Peyer's patch (tissue), 4 donors: Measurements from ENCODE around the gene SRRM2. TPM values are rescaled to one million over a fixed set of nuclear protein-coding genes. Genes with fewer than 3 reads are reported as not detected.

Source experiments
- DNase-seq, 3 donors: peaks; one replicate each; pipeline ENCODE4 v3.0.0-alpha.2; 2017 to 2019
- H3K27ac ChIP-seq, 4 donors: fragments of 200-600 bp; sonication (generic); one replicate each; pipeline ENCODE4 v1.5.1; 2016 to 2019
- H3K27me3 ChIP-seq, 2 donors: fragments of 200-600 bp; sonication (generic); one replicate each; pipeline ENCODE4 v1.5.1; 2019
- H3K36me3 ChIP-seq, 3 donors: fragments of 200-600 bp; sonication (generic); one replicate each; pipeline ENCODE4 v1.5.1; 2016 to 2019
- H3K4me1 ChIP-seq, 4 donors: fragments of 200-600 bp; sonication (generic); one replicate each; pipeline ENCODE4 v1.5.1; 2016 to 2019
- H3K4me3 ChIP-seq, 4 donors: fragments of 200-600 bp; sonication (generic); 1 replicate in 3 of 4; 2 replicates in 1 of 4; pipeline ENCODE4 v1.5.1; 2016 to 2019; ENCODE audit warnings: mild to moderate bottlenecking in 1 of 4
- H3K9me3 ChIP-seq, 4 donors: fragments of 200-600 bp; sonication (generic); one replicate each; pipeline ENCODE4 v1.5.1; 2016 to 2019; ENCODE audit warnings: mild to moderate bottlenecking in 1 of 4
- CTCF ChIP-seq, 6 experiments: fragments of 450-650 bp in 4 of 6; fragments of 200-600 bp in 2 of 6; sonication (generic) in 1 of 6; IDR thresholded peaks; one replicate each; pipeline ENCODE4 v1.5.1; 2017 to 2019; ENCODE audit warnings: antibody characterized with exemption in 6 of 6, mild to moderate bottlenecking in 3 of 6, moderate library complexity in 1 of 6
- POLR2A ChIP-seq, 2 donors: fragments of 450-650 bp; IDR thresholded peaks; one replicate each; pipeline ENCODE4 v1.5.1; 2017; ENCODE audit warnings: antibody characterized with exemption in 2 of 2, mild to moderate bottlenecking in 2 of 2, moderate library complexity in 2 of 2
- total RNA-seq, 4 donors: library from RNA; depleted of rRNA; stranded (reverse); fragments of >200 nt; gene quantifications; one replicate each; pipeline ENCODE4 v1.1.0, GENCODE V29; 2016

Gene SRRM2
- total RNA-seq, 4 donors from 2014 or later: 683 to 3,742 (median 1,673) TPM

GRCh38 chr16:2775765-2776499 lies 23.5 kb downstream of the SRRM2 start:
- peak overlapping the region; percentile 67 to 98 (median 89) for H3K4me3 ChIP-seq
- H3K4me1 ChIP-seq: peaks cover 0 to 22% (median 16%) of the 10 kb centered on the region in 4 donors
- peak in 1 of 3 donors; percentile 33 for DNase-seq
- no peaks in the 10 kb centered on the region for H3K9me3 ChIP-seq
- H3K27ac ChIP-seq: peak overlapping the region in 2 of 4 donors; percentile 91 to 100
- H3K36me3 ChIP-seq: peaks cover 0 to 41% (median 0%) of the 10 kb centered on the region in 3 donors
- TF ChIP-seq POLR2A (IDR thresholded peaks at IDR 0.05) (no peak), CTCF (IDR thresholded peaks at IDR 0.05) (no peak)
- no peaks in the 10 kb centered on the region for H3K27me3 ChIP-seq

GRCh38 chr16:2776500-2777139 lies 24.2 kb downstream of the SRRM2 start:
- Histone ChIP-seq H3K36me3 (peaks cover 0 to 35% (median 0%) of the 10 kb centered on the region in 3 donors), H3K4me3 (peak overlapping the region; percentile 67 to 98 (median 89)), H3K4me1 (peaks cover 0 to 22% (median 16%) of the 10 kb centered on the region in 4 donors), H3K9me3 (no peaks in the 10 kb centered on the region), H3K27ac (peak overlapping the region; percentile 91 to 100 (median 99)), H3K27me3 (no peaks in the 10 kb centered on the region)
- DNase-seq: peak in 1 of 3 donors; percentile 62
- TF ChIP-seq CTCF (IDR thresholded peaks at IDR 0.05) (no peak), POLR2A (IDR thresholded peaks at IDR 0.05) (no peak)

GRCh38 chr16:2777231-2777902 lies 24.9 kb downstream of the SRRM2 start, which contains the start of gene ELOB:
ELOB (minus strand) TSS chr16:2777280; CDS start chr16:2777239, 41 bp downstream.
- TF ChIP-seq CTCF (IDR thresholded peaks at IDR 0.05) (no peak), POLR2A (IDR thresholded peaks at IDR 0.05) (peak; percentile 48 to 73)
- no peaks in the 10 kb centered on the region for H3K9me3 ChIP-seq
- peak within 1 kb of the TSS; percentile 67 to 98 (median 89) for H3K4me3 ChIP-seq
- peak; percentile 82 to 93 (median 93) for DNase-seq
- H3K27ac ChIP-seq: peak within 1 kb of the TSS; percentile 91 to 100 (median 99)
- H3K27me3 ChIP-seq: no peaks in the 10 kb centered on the region
- H3K4me1 ChIP-seq: peaks cover 0 to 22% (median 16%) of the 10 kb centered on the region in 4 donors
- peaks cover 0 to 27% (median 0%) of the 10 kb centered on the region in 3 donors for H3K36me3 ChIP-seq

- H3K4me1 ChIP-seq: peaks cover 0 to 22% (median 16%) of the 10 kb centered on the region in 4 donors
- H3K27ac ChIP-seq: peak overlapping the region; percentile 91 to 100 (median 99)
- peak in 2 of 3 donors; percentile 38 to 69 for DNase-seq
- TF ChIP-seq CTCF (IDR thresholded peaks at IDR 0.05): no peak
- TF ChIP-seq POLR2A (IDR thresholded peaks at IDR 0.05): peak in 1 of 2 donors; percentile 9
- H3K27me3 ChIP-seq: no peaks in the 10 kb centered on the region
- H3K9me3 ChIP-seq: no peaks in the 10 kb centered on the region
- H3K36me3 ChIP-seq: peaks cover 0 to 20% (median 0%) of the 10 kb centered on the region in 3 donors
- peak overlapping the region; percentile 67 to 98 (median 89) for H3K4me3 ChIP-seq
These were observed 25.6 kb downstream of the SRRM2 start for GRCh38 chr16:2777903-2778629.

- Histone ChIP-seq H3K36me3 (peaks cover 0 to 16% (median 0%) of the 10 kb centered on the region in 3 donors), H3K27ac (peak overlapping the region; percentile 91 to 100 (median 99)), H3K27me3 (no peaks in the 10 kb centered on the region), H3K4me3 (peak overlapping the region in 2 of 4 donors; percentile 67 to 80), H3K4me1 (peaks cover 0 to 22% (median 16%) of the 10 kb centered on the region in 4 donors), H3K9me3 (no peaks in the 10 kb centered on the region)
- TF ChIP-seq CTCF (IDR thresholded peaks at IDR 0.05) (no peak), POLR2A (IDR thresholded peaks at IDR 0.05) (no peak)
- peak in 2 of 3 donors; percentile 19 to 46 for DNase-seq
These were observed 26.2 kb downstream of the SRRM2 start for GRCh38 chr16:2778630-2778958.
